HG03378 (cell line): ENCODE measurements around the gene TCF12.
A peak's percentile ranks its signal among the peaks of the same experiment; 100 is the strongest.

Experiments
- ATAC-seq: cut with Tn5 transposase; IDR thresholded peaks from one replicate; pipeline ENCODE4 v1.9.1; 2021; ENCODE audit warnings: mild to moderate bottlenecking, moderate library complexity; ENCODE audit not compliant: unreplicated experiment

TCF12 gene

DNA sequence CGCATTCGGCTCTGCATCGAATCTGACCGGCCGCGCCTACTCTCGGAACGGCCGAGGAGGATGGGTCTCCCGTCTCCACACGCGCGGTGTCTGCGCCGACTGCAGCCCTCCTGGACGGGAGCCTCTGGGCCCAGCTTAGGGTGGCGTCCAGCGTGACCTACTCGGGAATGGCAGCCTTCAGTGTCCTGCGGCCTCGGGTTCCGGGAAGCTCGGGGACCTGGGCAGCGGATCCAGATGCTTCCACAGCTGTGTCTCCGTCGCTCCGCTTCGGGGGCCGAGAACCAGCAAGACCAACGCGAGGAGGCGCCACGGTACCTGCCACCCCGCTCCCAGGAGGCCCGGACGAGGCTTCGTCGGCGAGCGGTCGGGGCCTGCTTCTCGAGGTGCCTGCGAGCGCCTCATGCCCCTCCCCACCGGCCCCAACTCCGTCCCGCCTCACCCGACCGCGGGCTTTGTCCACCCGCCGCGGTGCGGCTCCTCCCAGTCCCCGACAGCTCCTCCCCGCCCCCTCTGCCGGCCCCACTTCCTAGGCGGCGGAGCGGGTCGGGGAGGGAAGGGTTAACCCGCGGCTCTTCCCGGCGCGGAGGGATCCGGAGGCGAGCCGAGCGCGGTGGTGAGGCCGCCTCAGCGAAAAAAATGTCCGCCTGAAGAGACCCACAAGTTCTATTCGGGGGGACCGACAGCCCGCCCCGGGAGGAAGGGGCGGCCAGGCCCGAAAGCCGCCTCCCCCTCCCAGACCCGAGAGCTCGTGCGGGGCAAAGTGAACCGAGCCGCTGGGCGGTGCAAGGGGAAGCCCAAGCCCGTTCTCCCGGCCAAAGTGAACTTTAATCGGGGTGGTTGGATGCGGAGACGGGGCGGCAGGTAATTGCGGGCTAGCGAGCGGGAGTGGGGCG, at the start of gene TCF12:
TCF12 (plus strand) TSS at position 599 of the 893 bp plus-strand sequence. CDS start 1,270 bp downstream, outside the sequence.
- ATAC-seq: peak; percentile 59

DNA sequence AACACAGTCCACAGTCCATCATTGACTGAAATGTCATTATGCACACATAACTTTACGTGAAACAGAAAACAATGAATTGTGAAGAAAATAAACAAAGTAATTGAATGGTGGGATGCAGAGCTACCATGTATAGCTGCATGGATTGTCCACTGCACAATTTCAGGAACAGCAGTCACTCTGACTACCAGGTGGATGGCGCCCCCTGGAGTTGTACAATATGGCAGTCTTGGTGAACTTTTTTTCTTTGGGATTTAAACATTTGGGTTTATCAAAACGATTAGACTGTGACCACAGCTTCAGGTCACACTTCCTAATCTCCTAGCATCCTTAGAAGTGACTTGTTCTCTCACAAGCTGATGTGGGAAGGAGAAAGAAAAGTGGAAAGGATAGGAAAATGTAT, 48.9 kb upstream of the TCF12 start:
- no peak for ATAC-seq

DNA sequence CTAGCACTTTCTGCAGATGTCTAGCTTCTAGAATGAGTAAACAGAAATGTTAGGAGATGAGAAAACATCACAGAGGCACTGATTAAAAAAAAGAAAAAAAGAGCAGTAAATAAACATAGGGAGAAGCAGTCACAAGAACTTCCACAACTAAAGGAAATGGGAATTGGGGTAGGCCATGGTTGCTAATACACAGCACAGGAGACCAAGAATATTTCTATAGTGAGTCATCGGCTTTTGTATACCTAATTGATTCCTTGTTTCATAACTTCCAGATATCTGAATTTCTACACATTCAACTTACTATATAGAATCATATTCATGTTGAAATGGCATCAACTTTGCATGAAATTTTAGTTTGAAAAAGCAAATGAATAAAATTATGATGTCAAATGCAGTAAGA, 47.3 kb upstream of the TCF12 start:
- ATAC-seq: no peak

DNA sequence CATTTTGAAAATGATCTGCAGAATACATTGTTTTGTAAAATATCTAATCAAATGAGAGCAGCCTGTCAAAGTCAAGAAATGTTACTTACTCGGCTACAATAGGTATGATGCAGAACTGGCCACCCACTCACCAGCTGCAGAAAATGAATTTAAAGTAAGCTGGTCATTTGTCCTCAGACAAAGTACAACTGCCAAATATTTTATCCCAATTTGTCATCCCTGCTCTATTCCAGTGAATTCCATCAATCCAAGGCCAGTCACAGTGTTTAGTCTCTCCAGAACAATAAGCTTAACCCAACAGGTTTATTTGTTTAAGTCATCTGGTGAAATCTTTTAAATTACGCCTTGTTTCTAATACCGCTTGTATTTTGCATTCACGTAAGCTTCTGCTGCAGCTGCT, 46.6 kb upstream of the TCF12 start:
- no peak for ATAC-seq

DNA sequence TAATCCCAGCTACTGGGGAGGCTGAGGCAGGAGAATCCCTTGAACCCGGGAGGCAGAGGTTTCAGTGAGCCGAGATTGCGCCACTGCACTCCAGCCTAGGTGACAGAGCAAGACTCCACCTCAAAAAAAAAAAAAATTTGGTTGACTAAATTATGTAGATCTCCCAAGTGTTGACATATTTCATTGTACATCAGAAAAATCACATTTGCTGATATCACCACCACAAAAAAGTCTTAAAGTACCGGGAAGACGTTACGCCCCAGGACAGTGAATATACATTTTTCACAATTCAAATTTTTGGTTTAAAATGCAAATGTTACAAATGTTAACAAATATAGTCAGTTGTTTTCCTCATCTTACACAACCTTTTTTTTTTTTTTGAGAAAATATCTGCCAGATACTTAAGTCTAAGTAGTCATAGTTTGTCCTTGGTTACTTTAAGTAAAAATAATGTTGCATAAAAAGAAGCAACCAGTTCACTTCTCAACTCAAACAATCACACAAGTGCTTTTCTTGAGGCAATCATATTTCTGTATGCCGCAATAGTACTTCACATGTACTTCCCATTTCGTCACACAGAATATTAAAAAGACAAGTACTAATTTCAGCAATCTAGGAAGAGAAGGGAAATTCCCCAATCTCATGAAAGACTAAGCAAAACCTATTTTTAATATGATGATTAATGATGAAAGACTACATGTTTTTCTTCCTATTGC, 41.0 kb upstream of the TCF12 start:
- no peak for ATAC-seq

DNA sequence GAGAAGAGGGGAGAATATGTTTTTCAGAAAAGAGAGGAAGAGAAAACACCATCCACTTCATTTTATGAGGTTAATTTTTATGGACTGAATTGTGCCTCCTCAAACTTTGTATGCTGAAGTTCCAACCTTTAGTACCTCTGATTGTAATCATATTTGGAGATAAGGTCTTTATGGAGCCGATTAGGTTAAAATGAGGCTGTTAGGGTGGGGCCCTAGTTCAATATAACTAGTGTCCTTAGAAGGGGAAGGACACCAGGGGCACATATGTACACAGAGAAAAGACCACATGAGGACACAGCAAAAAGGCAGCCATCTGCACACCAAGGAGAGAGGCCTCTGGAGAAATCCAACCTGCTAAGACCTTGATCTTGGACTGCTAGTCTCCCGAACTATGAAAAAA, 38.9 kb upstream of the TCF12 start:
- ATAC-seq: no peak

DNA sequence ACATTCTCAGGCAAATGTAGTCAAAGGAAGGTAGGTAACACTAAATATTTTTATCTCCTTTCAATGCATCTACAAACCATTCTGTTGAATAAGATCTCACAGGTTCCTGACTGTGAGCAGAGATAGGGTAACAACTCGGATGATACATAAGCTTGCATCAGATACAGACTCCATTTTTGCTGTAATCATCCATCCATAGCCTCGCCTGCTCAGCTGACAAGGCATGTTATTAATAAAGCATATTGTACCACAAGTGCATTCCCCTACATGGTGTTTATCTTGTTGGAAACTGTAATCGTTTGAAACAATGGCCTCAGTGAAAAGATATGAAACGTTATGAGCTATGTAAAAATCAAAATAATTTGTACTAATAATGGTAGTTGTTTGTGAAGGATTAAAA, 35.4 kb upstream of the TCF12 start:
- no peak for ATAC-seq

DNA sequence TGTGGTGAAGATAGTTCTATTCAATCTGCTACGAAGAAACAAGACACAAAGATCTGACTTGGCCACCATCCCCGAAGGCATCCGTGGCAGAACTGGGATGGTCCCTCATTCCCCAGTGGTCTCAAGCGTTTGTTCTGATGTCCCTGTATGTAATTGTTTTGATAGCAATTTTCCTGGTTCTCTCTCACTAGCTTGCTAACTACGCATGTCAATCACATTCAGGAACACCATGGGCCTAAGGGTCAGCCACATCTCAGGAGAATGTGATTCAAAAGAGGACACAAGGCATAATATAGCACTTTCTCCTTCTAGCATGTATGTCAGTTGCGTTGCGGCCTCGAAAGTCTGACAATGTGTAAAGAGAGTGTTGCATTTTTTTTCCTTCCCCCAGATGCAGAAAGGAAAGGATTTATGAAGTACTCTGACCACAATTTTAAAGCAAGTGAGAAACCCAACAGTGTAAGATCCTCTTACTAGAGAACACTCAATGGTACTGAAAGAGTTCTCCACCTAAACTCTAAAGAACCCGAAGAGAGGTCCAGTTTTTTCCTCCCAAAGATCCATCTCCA, 32.0 kb upstream of the TCF12 start:
- no peak for ATAC-seq

DNA sequence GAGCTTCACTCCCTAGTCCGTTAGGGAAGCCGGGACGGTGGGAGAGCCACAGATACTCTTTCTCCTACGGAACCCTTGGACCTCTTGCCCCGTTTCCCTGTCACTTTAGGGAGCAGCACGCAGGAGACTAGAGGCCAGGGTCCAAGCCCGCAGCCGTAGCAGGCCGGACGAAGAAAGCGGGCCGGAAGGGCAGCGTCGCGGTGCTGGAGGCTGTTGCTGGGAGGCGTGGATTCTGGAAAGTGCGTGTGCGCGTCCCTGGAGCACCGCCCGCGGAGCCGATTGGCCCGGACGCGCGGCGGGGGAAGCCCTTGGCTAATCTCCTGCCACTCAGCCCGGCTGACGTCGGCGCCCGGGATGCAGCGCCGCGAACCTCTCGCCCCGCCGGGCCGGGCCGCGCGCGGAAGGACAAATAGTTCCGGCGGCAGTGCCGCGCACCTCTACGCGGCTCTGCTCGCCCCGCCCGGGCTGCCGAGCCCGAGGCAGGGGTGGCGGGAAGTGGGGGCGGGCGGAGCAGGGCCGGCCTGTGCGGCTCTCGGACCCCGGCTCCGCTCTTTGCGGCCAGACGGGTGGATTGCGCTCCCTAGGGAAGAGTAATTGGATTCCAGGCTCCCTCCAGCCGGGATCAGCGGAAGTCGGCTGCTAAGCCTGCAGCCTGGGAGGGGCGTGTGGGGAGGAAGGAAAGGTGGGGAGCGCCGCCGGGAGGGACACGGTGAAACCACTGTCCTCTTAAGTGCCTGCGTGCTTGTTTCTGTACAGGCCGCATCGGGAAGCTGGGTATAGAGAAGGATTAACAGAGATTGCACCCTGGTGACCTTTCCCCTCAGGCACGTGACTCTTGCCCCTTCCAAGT, 31.3 kb upstream of the TCF12 start:
- ATAC-seq: peak; percentile 71

DNA sequence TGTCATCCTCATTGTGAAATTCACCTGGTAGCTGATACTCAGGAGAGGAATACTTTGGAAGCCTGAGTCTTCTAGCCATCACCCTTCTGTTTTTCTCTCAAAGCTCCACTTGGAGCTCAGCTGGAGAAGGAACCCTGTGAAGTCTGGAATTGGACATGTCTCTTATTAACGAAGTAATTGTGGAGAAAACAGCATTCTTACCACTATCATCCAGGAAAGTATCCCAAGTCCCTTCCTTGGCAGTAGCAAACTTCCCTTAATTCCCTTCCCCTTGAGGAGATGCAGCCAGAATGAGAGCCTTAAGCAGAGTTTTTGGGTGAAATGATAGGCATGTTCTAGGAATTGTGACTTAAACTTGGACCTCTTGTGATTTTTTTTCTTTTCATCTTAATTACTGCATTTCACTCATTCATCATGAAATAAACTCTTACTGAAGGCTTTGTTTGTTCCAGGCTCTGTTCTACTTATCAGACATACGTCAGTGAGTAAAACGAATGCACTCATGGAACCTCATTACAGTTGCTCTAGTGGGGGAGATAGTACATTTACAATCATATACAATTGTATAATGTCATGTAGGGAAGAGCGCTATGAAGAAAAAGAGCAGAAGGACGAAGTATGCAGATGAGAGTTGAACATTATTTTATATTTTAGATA, 30.5 kb upstream of the TCF12 start:
- ATAC-seq: no peak

DNA sequence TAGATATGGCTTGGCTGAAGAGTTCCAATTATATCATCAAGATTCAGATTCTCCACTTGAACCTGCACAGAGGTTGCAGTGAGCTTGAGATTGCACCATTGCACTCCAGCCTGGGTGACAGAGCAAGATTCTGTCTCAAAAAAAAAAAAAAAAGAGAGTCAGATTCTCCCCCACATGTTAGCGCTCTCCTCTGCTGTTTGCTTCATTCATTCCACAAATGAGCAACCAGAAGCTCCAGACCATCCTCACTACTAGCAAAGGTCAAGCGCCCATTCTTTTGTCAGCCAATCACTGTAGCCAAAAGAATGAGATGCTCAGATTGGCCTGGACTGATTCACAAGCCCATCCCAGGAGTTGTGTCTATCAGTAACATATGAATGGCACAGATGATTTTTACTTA, 28.4 kb upstream of the TCF12 start:
- ATAC-seq: no peak

DNA sequence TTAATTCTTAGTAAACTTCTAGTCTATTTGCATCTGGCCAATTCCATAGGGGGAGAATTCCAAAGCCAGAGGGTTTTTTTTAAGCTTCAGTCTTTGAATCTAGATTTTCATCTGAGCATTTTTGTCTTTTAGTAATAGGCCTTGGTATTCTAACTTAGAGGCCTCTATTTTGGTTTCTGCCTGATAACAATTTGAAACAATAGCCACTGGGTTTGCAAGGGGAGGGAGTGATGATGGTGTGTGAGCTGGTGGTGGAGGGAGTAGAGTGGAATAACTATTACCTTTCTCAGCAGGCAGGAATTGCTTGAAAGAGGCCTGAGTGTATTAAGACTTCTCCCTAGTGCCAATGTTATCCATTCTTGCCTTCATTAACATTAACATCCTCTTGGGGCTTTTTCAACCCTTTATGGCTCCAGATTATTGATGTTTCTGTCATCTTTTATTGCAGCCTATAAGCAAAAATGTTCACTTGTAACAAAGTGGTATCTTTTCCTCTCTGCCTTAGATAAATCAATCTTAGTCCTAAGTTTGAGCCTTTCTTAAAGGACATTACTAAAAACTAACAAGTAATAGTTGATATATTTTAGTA, 26.5 kb upstream of the TCF12 start:
- no peak for ATAC-seq

DNA sequence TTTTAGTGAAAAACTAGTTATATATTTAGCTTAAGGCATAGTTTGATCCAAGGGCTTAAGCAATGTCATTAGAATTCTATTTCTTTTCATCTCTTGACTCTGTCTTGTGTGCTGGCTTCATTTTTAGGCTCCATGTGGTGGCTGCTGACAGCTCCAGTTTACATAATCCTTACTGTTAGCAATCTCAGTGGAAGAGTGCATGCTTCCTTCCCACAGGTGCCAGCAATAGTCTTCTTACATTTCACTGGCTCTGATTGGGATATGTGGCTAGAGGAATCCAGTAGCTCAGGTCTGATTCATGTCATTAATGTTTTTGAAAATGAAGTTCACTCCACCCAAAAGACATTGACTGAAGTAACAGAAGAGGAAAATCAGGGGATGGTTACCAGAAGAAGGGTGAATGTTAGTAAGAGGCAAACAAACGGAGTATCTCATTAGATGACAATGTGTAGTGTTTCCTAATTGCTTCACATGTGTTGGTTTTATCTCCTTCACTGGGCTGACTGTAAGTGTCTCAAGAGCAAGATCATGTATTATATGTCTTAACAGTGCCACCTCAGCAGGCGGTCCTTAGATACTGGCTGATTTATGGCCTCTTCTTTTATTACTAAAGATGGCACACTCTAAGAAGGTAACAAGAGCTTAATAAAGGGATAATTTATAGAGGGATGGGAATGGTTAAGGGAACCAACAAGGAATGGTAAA, 25.6 kb upstream of the TCF12 start:
- ATAC-seq: no peak

DNA sequence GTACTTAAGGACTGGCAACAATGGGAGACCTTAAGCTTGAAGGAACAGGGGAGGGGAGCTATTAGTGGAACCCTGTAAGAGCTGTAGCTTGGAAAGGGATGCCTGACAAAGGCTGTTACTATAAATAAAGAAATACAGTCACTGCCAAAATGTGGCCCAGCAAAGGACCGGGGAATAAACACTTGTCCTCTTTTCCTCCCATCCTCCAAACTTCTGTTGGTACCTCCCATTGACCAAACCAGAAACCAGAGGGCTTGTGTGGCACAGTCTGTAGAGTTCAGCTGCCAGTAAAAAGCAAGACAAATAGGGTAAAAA, 25.1 kb upstream of the TCF12 start:
- ATAC-seq: no peak

DNA sequence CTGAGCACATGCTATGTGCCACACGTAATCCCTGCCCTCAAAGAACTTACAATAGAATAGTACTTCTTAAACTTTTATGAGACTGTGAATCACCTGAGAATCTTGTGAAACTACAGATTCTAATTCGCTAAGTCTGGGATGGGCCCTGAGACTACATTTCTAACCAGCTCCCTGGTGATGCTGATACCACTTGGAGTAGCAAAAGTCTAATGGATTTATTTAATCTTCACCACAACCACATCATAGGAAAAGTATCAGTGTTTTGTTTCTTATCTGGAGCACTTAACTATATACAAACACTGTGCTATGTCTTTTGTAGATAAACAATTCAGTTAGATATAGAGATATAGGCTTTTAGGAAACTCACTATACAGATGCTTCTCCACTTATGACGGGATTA, 23.8 kb upstream of the TCF12 start:
- no peak for ATAC-seq

DNA sequence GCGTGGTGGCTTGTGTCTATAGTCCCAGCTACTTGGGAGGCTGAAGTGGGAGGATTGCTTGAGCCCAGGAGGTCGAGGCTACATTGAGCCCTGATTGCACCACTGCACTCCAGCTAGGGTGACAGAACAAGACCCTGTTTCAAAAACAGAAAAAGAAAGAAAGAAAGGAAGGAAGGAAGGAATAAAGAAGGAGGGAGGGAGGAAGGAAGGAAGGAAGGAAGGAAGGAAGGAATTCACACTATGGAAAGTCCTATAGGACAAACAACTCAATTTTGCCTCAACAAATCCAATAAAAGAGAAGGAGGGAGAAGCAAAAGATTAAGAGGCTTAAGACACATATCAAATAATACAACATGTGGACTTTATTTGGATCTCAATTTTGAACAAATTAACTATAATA, 16.5 kb upstream of the TCF12 start:
- no peak for ATAC-seq

DNA sequence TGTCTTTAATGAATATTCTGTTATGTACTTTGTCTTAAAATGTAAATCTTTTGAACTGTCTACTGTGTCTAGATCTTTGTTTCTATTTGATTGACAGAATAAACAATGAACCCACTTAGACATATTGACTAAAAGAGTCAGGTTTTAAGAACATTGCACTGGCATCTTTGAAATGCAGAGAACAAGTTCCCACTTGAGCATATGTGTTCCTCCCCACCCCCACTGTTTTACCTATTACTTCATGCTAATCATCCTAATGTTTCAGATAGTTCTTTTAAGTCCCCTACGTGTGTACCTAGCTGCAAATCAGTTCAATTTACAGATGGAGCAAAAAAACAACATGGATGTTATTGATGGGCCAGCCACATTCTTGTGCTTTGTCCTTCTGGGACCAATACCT, 11.7 kb upstream of the TCF12 start:
- no peak for ATAC-seq

DNA sequence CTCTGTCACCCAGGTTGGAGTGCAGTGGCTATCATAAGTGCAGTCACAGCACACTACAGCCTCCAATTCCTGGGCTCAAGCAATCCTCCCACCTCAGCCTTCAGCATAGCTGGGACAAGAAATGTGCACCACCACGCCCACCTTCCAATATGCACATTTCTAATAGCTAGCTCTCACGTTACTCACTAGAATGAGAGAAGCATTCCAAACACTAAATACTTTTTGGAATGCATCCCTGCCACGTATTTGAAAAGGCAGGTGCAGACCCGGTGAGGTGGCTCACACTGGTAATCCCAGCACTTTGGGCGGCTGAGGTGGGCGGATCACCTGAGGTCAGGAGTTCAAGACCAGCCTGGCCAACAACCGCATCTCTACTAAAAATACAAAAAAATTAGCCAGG, 7.6 kb upstream of the TCF12 start:
- ATAC-seq: no peak

DNA sequence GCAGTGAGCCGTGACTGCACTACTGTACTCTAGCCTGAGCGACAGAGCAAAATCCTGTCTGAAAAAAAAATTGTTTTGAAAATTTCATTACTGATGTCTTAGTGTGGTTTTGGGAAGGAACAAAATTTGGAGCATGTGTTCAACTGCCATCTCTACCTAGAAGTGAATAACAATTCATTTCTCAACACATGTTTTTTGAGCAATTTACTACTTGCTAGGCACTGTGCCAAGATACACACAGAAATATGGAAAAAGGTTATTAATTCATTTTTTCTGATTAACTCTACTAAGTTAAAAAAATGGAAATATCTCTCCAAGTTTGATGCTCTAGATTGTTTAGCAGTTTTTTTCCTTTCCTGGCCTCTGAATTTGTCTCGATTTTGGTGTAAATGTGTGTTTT, 5.2 kb upstream of the TCF12 start:
- ATAC-seq: no peak

DNA sequence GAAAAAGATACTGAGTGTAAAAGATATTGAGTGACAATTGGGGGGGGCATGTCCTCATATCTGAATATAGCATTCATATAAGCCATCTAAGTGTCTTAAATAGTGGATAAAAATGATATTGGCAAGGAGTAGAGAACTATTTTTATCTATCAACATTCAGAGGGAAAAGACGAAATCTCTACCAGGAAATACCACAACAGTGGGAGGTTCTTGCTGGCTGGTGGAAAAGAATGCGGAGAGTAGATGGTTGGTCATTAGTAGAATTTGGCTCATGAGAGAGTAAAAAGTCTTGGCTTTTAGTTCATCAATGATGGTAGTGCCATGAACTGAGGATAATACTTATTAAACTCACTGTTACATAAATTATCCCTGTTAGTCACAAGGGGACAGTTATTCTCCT, 4.8 kb upstream of the TCF12 start:
- ATAC-seq: no peak
